Dermis microvascular lymphatic vessel endothelial cell (primary cell): ENCODE measurements around the gene SLC39A9. TPM values are rescaled to one million over a fixed set of nuclear protein-coding genes. Genes with fewer than 3 reads are reported as not detected.

Experiments used
- DNase-seq, 2 donors: peaks; one replicate each; pipeline versions ENCODE4 v3.0.0 to v3.0.0-alpha.2; 2010; ENCODE audit warnings: low read depth in 2 of 2
- total RNA-seq: library from RNA; depleted of rRNA; stranded (reverse); fragments of >200 nt; gene quantifications from 2 replicates; pipeline ENCODE4 v1.2.1, GENCODE V29; 2014

SLC39A9 gene, protein sequence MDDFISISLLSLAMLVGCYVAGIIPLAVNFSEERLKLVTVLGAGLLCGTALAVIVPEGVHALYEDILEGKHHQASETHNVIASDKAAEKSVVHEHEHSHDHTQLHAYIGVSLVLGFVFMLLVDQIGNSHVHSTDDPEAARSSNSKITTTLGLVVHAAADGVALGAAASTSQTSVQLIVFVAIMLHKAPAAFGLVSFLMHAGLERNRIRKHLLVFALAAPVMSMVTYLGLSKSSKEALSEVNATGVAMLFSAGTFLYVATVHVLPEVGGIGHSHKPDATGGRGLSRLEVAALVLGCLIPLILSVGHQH
- 98.6 and 124 TPM in 2 replicates for total RNA-seq

DNA sequence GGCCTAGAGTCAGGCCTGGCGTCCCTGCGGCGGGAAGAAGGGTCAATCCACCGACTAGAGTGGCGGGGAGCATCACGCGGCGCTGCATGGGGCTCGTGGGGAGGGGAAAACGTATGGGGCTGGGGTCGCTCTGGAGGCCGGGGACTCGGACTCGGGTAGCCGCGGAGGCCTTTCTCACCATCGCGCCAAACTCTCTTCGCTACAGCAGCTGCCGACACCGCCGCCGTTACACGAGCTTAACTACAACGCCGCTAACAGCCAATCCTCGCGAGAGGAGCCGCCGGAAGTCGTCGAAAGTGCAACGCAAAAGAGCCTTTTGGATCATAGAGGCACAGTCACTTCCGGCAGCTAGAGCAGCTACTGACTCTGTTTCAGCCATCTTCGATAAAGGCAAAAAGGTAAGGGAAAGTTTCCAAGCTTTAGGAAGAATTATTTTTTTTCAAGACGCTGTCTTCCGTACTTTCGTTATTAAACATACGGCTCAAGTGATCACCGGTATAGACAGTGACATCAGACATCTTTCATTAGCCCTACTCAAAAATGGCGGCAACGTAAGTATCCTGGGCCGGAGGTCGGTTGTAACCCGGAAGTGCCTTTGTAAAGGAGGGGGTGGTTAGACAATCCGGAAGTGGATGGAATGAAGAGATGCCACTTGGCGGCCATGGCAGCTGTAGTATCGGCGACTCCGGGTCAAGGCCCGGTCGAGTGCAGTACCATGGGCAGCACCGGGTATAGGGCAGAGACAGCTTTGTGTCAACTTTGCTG is at the start of gene SLC39A9, which contains the start of gene ERH:
TSS of gene SLC39A9 (plus strand) at position 640 of the 765 bp plus-strand sequence. CDS start 678 bp downstream, outside the sequence.
TSS of gene ERH (minus strand) at position 247 of the 765 bp plus-strand sequence. CDS start at position 181, 66 bp downstream.
- DNase-seq, result peak; percentile 96 to 98

DNA sequence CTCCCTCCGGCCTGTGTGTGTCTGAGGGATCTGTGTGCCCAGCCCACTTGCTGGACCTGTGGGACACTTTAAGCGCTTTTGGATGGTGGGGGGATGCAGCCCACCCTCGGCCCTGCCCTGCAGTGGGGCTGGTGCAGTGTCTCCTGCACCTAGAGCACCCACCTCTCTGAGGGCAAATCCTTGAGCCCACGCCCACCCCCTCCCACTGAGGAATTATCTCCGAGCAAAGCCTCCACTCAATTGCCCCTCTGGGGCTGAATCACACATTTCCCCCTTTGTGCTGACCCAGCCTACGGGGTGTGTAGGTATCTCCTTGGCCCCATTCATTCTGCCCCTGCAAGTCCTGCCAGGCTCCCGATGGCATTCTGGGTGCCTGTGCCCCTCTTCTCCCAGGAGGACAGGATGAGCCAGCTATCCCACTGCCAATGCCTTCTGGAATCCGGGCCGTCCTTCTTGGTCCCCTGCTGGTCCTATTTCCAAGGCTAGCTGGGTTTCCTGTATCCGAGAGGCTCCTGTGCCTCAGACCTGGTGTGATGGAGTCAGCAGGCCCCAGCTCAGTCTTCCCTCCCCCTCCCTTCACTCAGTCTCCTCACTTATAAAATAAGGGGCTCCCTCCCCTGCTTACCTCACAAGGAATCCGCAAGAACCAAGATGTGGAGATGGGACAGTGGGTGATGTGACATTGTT is 49.3 kb upstream of the SLC39A9 start:
- DNase-seq, result no peak

DNA sequence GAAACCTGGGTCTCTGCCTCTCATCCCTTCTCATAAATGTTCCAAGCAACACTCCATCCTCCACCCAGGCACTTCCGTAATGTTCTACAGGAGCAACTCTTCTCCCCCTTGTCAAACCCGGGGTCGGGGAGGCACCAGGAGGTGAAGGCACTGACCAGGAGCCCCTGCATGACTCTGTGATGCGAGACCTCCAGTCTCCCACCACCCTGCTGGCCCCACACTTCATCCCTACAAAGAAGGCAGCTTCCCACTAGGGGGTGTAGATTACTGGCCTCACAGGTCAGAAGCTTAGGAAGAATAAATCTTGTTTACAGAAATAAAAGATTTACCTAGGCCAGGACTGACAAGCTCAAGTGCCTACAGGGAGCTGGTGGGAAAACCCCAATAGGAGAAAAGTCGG is 47.6 kb upstream of the SLC39A9 start:
- no peak for DNase-seq

DNA sequence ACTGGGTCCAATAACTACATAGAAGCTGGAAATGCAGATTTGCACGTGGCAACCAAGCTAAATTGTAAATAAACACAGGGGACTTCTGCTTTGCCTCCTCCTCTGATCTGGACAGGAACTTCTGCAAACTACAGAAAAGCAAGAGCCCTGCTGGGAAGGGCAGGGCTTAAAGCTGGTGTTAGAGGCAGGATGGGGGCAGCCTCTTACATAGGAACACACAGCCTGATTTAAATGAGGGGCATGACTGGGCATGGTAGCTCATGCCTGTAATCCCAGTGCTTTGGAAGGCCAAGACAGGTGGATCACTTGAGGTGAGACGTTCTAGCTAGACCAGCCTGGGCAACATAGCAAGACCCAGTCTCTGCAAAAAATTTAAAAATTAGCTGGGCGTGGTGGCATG is 47.1 kb upstream of the SLC39A9 start:
- no peak for DNase-seq

DNA sequence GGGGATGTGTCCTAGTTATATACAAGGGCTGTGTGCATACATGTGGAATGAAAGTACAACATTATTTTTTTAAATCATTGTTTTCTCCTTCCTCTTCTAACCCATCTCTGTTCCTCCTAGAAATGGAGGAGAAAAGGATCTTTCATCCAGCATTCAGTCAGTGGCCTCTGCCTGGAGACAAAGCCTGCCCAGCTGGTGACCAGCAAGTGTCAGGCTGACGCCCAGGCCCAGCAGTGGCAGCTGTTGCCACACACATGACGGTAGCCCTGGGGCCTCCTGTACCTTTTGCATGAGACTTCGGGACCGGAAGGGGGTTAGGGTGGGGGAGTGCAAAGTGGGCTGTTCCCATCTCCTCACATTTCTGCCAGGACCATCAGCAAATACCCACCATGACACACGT is 46.6 kb upstream of the SLC39A9 start:
- no peak for DNase-seq

DNA sequence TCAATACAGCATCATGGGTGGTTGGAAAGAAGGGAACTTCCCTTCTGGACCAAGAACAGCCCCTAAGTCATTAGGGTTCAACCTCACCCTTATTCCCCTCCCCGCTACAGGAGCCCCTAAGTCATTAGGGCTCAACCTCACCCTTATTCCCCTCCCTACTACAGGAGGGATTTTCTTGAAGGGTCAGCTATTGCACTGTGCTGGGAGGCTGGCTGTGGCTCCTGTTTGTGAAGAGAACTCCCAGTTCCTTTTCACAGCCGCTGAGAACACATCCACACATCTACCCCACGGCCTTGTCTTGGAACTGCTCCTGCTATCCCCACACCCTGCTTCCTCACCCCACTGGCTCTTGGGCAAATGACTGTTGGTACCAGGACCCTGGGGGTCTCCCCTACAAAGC is 45.3 kb upstream of the SLC39A9 start:
- no peak for DNase-seq

DNA sequence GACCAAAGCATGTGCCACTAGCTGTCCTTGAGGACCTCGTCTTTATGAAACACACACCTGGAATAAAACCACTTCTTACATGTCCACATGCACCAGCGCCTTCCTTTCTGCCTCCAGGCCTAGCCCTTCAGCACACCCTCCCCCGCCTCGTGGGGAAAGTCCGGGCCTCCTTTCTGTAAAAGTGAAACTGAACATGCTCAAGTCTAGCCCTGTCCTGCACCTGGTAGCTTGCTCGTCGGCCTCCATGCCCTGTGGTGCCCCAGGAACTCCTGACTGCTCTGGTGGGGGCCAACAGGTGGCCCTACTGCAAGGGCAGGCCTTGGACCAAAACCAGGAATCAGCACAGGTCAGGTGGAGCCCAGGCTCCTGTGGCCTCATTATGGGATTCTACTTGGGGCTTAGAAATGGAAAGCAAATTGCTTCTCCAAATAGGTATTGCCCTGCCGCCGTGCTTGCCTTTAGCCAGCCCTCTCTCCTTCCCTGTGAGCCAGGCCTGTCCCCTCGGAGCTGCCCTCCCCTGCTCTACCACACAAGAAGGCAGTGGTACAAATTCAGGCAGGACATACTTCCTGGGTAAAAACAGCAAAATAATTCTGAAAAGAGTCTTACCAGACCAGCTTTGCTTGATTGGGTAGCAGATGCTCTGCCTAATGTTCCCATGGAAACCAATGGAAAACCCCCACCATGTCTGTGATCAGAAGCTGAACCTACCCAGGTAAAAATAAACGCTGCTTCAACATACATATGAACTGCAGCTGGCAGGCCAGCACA is 43.9 kb upstream of the SLC39A9 start:
- no peak for DNase-seq

DNA sequence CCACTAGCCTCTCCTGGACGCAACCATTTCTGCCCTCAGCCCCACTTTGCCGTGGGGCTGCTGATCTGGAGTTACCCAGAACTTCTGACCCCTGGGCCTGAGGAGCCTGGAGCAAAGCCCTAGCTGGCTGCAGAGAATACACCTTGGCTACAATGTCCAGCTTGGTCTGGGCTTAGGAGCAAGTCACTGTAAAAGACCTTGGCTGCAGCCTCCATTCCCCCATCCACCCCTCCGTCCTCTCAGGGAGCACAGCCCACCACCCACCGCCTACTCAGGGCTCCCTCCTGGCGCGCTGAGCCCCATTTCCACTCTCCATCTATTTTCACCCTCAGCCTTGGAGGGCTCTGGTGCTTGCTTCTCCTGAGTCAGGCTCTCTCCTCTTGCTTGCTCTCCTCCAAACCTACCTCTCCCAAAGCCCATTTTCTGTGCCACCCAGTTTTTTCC is 43.3 kb upstream of the SLC39A9 start:
- no peak for DNase-seq

DNA sequence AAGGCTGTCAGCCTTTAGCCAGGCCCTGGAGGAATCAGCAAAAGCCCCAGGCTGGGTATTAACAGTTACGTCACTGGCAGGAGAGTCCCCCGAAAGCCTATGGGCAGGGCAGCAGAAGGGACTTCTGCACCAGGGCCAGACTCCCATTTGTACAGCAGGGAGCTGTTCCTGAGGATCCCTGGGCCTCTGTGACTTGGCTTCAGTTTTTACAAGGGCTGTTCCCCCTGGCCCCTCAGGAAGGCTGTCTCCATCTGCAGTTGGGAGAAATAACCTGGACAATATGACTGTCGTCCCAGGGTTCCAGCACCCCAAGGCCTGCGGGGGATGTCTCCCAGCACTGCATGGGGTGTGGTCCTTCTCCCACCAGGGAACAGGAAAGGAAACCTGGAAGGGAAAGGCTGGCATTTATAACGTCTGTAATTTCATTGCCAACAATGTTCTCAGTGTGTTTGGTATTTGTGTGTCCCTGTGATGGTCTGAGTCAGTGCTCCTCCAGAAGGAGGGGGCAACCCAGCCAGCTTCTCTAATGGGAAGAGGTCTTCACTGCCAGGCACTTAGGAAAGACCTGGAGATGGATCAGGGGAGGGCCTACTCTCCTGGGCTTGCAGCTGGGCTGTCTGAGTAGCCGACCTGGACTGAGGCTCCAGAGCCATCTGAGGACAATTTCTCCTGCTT is 42.7 kb upstream of the SLC39A9 start:
- no peak for DNase-seq

DNA sequence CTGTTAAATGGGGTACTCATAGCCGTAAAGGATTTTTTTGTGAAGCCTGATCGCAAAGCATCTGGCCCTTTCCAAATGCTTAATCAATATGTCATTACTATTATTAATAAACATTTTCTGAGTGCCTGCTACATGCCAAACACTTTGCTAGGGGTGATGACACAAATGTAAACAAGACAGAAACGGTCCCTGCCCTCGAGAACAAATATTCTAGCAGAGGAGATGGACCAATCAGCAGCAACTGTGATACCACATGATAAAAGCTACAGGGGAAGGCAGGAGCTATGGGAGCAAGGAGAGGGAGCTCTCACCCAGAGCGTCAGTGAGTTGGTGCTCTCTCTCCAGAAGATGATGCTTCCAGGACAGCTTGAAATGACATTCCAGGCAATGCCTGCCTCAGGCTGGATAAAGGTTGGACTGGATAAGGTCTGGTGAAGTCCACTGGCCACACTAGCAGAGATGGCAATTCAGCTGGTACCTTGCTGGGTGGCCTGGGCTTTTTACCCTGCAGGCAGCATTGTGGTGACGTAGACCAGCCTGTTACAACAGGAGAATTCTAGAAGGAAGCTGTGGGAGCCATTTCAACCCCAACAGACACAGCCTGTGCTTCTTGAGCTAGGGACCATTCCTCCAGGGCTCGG is 41.5 kb upstream of the SLC39A9 start:
- DNase-seq, result no peak

DNA sequence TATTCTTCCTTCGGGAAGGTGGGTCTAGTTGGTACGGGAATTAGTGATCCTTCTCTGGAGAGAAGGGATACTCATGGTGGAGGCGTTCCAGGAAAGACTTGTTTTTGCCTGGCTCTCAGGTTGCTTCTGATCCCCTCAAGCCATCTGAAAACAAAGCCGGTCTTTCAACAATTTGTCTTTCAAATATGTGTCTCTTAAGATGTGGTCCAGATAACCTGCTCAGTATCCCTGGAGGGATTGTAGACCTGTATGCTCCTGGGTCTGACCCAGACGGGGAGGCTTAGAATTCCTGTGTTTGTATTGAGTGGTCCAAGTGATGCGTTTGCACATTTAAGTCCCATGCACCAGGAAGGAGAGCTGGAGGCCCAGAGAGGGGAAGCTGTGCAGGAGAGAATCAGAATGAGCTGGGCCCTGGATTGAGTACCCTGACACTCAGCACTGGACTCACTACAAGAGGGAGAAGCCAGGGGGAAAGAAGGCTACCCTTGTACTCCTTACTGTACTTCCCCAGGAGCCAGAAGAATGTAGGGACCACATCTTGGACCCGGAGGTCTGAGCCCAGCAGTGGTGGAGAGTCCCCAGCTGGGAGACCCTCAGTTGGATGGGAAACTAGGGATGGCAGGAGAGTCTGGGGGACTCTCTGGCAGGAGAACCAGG is 40.8 kb upstream of the SLC39A9 start:
- no peak for DNase-seq

DNA sequence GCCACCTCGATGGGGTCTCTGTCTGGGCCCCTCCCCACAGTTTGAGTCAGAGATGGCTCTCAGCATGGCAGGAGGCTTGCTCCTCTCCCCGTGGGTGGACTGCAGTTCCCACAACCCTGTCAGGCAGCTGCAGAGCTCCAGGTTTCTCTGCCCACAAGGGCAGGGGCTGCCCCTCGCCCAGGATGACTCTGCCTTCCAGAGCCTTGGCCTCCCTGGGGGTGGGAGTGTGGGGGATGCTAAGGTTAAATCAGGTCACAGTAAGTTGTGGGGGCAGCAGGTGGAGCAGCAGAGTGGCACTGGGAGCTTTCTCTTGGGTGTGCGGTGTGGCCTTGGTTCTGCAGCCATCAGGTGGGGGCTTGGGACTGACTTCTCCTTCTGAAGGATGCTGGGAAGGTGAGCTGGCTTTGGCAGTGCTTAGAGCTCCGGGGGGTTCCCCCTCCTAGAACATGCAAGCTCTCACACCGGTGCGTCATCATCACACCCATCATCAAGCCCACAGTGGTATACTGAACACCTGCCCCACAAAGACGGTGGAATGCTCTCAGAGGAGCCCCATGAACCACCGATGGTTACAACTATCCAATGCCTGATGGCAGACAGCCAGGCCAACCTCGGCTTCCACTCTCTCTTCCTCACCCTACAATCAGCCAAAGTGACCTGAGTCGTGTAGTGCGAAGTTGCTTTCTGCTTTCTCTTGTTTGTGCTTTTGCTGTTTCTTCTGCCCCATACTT is 40.1 kb upstream of the SLC39A9 start:
- DNase-seq, result no peak

DNA sequence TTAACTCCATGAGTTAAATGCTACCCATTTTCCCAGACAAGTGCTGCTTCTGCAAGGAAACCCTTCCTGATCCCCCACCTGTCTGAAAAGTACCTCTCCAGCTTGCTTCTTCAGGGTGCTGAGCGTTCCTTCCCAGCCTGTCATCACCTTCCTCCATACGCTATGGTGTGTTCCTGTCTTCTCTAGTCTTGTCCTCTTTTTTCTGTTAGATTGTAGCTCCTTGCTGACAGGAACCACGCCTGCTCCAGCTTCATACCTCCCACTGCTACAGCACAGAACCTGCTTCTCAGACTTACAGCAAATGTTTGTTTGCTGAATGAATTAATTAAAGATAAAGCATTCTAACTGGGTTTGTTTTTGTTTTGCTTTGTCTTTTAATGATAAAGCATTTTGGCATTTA is 39.5 kb upstream of the SLC39A9 start:
- DNase-seq, result no peak

DNA sequence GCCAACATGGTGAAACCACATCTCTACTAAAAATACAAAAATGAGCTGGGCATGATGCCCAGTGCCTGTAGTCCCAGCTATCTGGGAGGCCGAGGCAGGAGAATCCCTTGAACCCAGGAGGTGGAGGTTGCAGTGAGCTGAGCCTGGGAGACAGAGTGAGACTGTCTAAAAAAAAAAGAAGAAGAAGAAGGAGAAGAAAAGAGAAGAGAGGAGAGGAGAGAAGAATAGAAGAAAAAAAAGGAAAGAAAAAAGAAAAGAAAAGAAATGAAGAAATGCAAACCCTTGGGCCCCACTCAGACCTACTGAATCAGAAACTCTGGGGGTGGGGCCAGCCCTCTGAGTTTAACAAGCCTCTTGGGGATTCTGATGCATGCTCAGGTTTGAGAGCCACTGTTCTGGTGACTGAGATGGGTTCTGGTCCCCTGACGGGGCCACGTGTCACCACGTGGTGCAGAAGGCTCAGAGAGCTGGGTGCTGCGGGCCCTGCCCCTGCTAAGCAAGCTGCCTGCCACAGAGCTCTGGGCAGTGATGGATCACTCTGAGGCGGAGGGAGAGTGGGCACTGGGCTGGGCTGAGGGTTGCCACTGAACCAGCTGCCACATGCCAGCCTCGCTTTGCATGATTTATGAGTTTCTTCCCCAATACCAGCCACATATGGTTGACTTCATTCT is 37.9 kb upstream of the SLC39A9 start:
- no peak for DNase-seq

DNA sequence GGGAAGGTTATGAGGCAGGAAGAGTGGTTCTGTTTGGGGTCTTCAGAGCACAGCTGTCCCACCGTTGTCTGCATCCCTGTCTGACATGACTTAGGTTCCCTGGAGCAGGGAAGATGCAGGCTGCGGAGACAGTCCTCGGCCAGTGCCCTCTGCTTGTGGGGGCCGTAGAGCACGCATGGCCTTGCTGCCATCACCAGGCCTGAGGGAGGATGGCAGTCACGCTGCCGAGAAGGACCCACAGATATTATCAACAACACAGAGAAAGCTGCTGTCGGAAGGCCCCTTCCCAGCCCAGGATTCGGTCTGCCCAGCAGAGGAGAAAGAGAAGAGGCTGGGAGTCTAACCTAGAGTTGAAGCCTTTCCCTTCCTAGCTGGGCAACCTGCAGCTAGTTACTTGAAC is 35.4 kb upstream of the SLC39A9 start:
- peak in 1 of 2 donors; percentile 7 for DNase-seq

DNA sequence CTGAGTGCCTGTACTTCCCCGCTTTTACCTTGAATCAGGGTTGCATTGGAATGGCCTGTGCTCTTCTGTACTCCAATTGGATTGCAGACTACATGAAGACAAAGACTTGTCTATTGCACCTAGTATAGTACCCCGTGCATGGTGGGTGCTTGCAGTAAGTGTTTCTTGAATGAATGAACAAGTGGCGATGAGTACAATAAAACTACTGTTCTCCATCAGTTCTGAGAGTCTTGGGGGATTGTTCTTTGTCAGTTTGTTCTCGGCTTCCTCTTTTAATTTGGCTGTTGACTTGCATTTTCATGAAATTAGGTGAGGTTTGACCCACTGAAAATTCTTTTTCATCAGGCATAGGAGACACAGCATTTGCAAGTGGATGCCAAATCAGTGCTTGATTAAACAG is 34.5 kb upstream of the SLC39A9 start:
- DNase-seq, result no peak

DNA sequence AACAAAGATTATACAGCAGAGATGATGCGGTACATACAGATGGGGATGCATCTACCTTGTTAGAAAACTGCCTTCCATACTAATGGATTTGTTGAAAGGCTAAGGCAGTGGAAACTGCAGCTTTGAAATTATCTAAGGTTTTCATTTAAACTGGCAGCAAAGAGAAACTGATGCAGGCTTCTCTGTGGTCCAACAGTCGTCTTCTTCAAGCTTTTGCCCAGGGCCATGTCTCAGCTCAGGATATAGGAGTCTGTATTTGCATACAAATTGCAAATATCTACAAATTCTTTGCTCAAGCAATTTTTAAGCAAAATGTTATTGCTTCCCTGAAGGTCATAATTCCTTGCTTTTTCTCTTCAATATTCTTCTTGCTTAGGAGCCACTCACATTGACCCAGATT is 34.1 kb upstream of the SLC39A9 start:
- DNase-seq, result no peak

DNA sequence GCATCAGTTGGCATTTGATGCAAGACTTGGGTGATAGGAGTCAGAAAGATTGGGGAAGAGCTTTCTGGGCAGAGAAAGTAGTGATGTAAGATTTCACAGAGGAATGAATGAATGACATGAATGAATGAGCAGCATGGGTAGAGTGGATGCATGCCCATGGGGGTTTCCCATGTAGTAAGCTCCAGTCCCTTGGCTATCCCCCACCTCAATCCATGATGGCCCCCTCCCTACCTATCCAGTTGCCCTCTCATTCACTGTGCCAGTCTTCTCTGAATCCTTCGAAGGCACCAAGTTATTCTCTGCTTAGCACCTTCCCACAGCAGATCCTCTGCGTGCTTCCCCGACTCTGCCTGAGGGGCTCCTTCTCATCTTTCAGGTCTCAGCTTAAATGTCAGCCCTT is 32.4 kb upstream of the SLC39A9 start:
- no peak for DNase-seq

DNA sequence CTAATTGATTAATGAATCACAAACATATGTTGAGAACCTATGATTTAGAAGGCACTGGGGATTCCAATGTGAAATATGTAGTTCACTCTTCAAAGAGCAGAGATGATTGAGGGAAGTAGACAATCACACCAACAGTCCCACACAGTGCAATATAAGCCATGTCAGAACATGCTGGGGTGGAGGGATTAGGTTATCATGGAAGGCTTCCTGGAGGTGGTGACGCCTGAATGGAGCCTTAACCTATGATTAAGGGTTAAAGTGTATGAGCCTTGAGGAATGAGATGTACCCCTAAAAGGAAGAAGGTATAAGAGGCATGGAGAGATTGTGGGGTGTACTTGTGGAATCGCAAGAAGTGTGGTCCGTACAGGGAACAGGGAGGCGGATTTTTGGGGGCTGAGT is 31.7 kb upstream of the SLC39A9 start:
- DNase-seq, result no peak
